Measurements from ENCODE around the gene CIAPIN1.

Gene CIAPIN1

GRCh38 chr16:57379579-57379978 is 67.6 kb downstream of the CIAPIN1 start:
- TF ChIP-seq, protein P1, sequence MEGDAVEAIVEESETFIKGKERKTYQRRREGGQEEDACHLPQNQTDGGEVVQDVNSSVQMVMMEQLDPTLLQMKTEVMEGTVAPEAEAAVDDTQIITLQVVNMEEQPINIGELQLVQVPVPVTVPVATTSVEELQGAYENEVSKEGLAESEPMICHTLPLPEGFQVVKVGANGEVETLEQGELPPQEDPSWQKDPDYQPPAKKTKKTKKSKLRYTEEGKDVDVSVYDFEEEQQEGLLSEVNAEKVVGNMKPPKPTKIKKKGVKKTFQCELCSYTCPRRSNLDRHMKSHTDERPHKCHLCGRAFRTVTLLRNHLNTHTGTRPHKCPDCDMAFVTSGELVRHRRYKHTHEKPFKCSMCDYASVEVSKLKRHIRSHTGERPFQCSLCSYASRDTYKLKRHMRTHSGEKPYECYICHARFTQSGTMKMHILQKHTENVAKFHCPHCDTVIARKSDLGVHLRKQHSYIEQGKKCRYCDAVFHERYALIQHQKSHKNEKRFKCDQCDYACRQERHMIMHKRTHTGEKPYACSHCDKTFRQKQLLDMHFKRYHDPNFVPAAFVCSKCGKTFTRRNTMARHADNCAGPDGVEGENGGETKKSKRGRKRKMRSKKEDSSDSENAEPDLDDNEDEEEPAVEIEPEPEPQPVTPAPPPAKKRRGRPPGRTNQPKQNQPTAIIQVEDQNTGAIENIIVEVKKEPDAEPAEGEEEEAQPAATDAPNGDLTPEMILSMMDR (IDR thresholded peaks at IDR 0.05; ENCODE audit: low read depth, low read length) = no peak
- Histone ChIP-seq H3K9me3 (no peaks in the 10 kb centered on the region), H3K27me3 (no peaks in the 10 kb centered on the region), H3K4me1 (peaks cover 32% of the 10 kb centered on the region), H3K4me3 (ENCODE audit: low read depth, low read length) (no peak overlapping the region), H3K36me3 (peaks cover 36% of the 10 kb centered on the region)
- peak; percentile 73 for DNase-seq
